HCT116 (cell line): ENCODE data around the gene PEX11A. TPM values are rescaled to one million over a fixed set of nuclear protein-coding genes. Genes with fewer than 3 reads are reported as not detected.

Experiments used
- ATAC-seq: fragments of 200-7000 bp; cut with Tn5 transposase; 2 replicates; pipeline ENCODE4 v1.9.1; 2020; ENCODE audit warnings: mild to moderate bottlenecking, moderate library complexity
- BruUV-seq: library from RNA; stranded (reverse); fragments of 400-500 nt; replicated peaks from 2 replicates; lab custom pipeline; 2021; lab: Mats Ljungman, UMichigan
- CTCF ChIA-PET: fragments of 300-600 bp; sonication (Branson Sonifier 250); formaldehyde crosslinking; loops from one replicate; lab custom pipeline; 2021; ENCODE audit warnings: antibody characterized with exemption; lab: Charles Lee
- POLR2A ChIA-PET: fragments of 300-600, 350-600 bp; sonication (Branson Sonifier 250); formaldehyde crosslinking; loops from one replicate; lab custom pipeline; 2021; ENCODE audit warnings: antibody characterized with exemption; lab: Charles Lee
- RAD21 ChIA-PET, 2 experiments: fragments of 300-600 bp; sonication (Branson Sonifier 250); formaldehyde crosslinking; loops; one replicate each; lab custom pipeline; 2023; ENCODE audit warnings: low total read pairs in 2 of 2; ENCODE audit not compliant: uncharacterized antibody in 2 of 2, unreplicated experiment in 2 of 2, low non-redundant PET in 1 of 2; lab: Charles Lee
- DNase-seq: peaks from one replicate; pipeline ENCODE4 v3.0.0-alpha.2; 2010; ENCODE audit warnings: low read depth, low spot score
- H2AFZ ChIP-seq: fragments of 200-600 bp; shearing (Covaris generic), sonication (generic); 2 replicates; pipeline ENCODE4 v1.6.1; 2017; ENCODE audit warnings: low read depth, mixed run types, mixed read lengths, antibody characterized with exemption, low read length; ENCODE audit not compliant: poor library complexity, severe bottlenecking
- H3K27ac ChIP-seq: 2 replicates; pipeline ENCODE4 v1.5.1; 2012; ENCODE audit warnings: low read depth, low read length
- H3K27me3 ChIP-seq: fragments of 200-600 bp; sonication (generic); 2 replicates; pipeline ENCODE4 v1.6.1; 2016; ENCODE audit warnings: mixed run types, low read length, mixed read lengths; ENCODE audit not compliant: insufficient read depth
- H3K36me3 ChIP-seq, 2 experiments: fragments of 200-500 bp in 1 of 2; fragments of 200-600 bp in 1 of 2; sonication (Bioruptor generic) in 1 of 2; sonication (generic) in 1 of 2; 2 replicates each; pipeline versions ENCODE4 v1.5.1 to v1.6.1; 2014 to 2016; ENCODE audit warnings: low read length in 2 of 2, inconsistent platforms in 1 of 2, mixed read lengths in 1 of 2, mixed run types in 1 of 2; ENCODE audit not compliant: insufficient read depth in 2 of 2, control insufficient read depth in 1 of 2
- H3K4me1 ChIP-seq, 2 experiments: fragments of 200-600 bp in 1 of 2; sonication (generic) in 1 of 2; 2 replicates each; pipeline versions ENCODE4 v1.5.1 to v1.6.1; 2012 to 2017; ENCODE audit warnings: low read length in 2 of 2, inconsistent platforms in 1 of 2, mild to moderate bottlenecking in 1 of 2, mixed read lengths in 1 of 2, mixed run types in 1 of 2, moderate library complexity in 1 of 2; ENCODE audit not compliant: insufficient read depth in 2 of 2, control insufficient read depth in 1 of 2
- H3K4me2 ChIP-seq: fragments of 200-600 bp; sonication (generic); 2 replicates; pipeline ENCODE4 v1.6.1; 2017; ENCODE audit warnings: mixed run types, low read length, mixed read lengths
- H3K4me3 ChIP-seq, 2 experiments: fragments of 200-600 bp in 1 of 2; sonication (generic) in 1 of 2; replicated peaks in 1 of 2; 2 replicates each; pipeline ENCODE4 v1.5.1; 2011 to 2016; ENCODE audit warnings: low read length in 2 of 2, control low read depth in 1 of 2, low read depth in 1 of 2, mild to moderate bottlenecking in 1 of 2, mixed read lengths in 1 of 2, mixed run types in 1 of 2
- H3K79me2 ChIP-seq: fragments of 200-600 bp; sonication (generic); 2 replicates; pipeline ENCODE4 v1.6.1; 2017; ENCODE audit warnings: mild to moderate bottlenecking, mixed run types, low read length, moderate library complexity, mixed read lengths; ENCODE audit not compliant: insufficient read depth
- H3K9ac ChIP-seq: fragments of 200-600 bp; sonication (generic); 2 replicates; pipeline ENCODE4 v1.6.1; 2016; ENCODE audit warnings: low read length, mixed read lengths
- H3K9me2 ChIP-seq: fragments of 200-600 bp; sonication (generic), shearing (Covaris generic); 2 replicates; pipeline ENCODE4 v1.6.1; 2017; ENCODE audit warnings: mixed run types, mild to moderate bottlenecking, moderate library complexity; ENCODE audit not compliant: insufficient read depth
- H3K9me3 ChIP-seq, 2 experiments: fragments of 200-500 bp in 1 of 2; fragments of 200-600 bp in 1 of 2; sonication (Bioruptor generic) in 1 of 2; sonication (generic) in 1 of 2; 2 replicates each; pipeline ENCODE4 v1.6.1; 2014 to 2017; ENCODE audit warnings: low read length in 2 of 2, mixed read lengths in 2 of 2, inconsistent platforms in 1 of 2, low read depth in 1 of 2, mild to moderate bottlenecking in 1 of 2, mixed run types in 1 of 2, moderate library complexity in 1 of 2; ENCODE audit not compliant: control insufficient read depth in 1 of 2, insufficient read depth in 1 of 2
- H4K20me1 ChIP-seq: fragments of 200-600 bp; sonication (generic), shearing (Covaris generic); 2 replicates; pipeline ENCODE4 v1.6.1; 2017; ENCODE audit warnings: mixed run types, mild to moderate bottlenecking, moderate library complexity; ENCODE audit not compliant: insufficient read depth
- ELF1 ChIP-seq: IDR thresholded peaks from 2 replicates; pipeline ENCODE4 v1.6.1; 2012; ENCODE audit warnings: low read depth, borderline replicate concordance
- FOSL1 ChIP-seq: IDR thresholded peaks from 2 replicates; pipeline ENCODE4 v1.6.1; 2012; ENCODE audit warnings: low read depth
- POLR2A ChIP-seq: IDR thresholded peaks from 2 replicates; pipeline ENCODE4 v1.7.0; 2011; ENCODE audit warnings: borderline replicate concordance; ENCODE audit not compliant: insufficient read depth, insufficient read length; ENCODE audit errors: extremely low read depth
- RAD21 ChIP-seq: IDR thresholded peaks from 2 replicates; pipeline ENCODE4 v1.6.1; 2012; ENCODE audit warnings: low read depth, mild to moderate bottlenecking
- intact Hi-C: fragments of 100-400 bp; cut with micrococcal nuclease; formaldehyde crosslinking; loops from 2 replicates; pipeline ENCODE4 v1.10.0; 2022
- total RNA-seq: library from RNA; stranded (reverse); gene quantifications from one replicate; pipeline ENCODE4 v1.2.1, GENCODE V29; 2021; ENCODE audit not compliant: unreplicated experiment
- TF ChIP-seq, protein P1 (sequence below): IDR thresholded peaks from 2 replicates; pipeline ENCODE4 v1.6.1; 2011; ENCODE audit warnings: mild to moderate bottlenecking, low read length, moderate library complexity; ENCODE audit not compliant: insufficient replicate concordance; ENCODE audit errors: extremely low read depth
- TF ChIP-seq, protein P2 (sequence below): IDR thresholded peaks from 2 replicates; pipeline ENCODE4 v1.6.1; 2012

Gene PEX11A
- total RNA-seq, 1 experiment from 2014 or later: 7.1 TPM

DNA sequence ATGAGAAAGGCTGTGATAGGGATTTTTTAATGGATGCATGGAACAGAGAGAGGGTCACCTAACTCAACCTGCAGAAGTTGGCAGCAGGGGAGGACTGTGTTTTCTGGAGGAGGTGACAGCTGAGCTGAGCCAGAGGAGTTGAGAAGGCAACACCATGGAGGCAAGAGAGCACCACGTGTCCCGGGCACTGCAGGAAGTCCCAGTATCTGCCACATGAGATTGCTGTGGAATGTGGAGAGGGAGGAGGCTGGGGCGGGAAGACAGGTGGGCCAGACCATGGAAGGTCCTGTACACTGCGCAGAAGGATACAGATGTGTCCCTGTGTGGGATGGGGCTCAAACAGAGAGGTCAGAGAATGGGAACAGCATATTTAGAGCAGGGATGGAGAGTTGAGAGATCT is 45.2 kb upstream of the PEX11A start:
- TF ChIP-seq POLR2A (no peak), FOSL1 (no peak), RAD21 (no peak), ELF1 (no peak)
- TF ChIP-seq, protein P1, sequence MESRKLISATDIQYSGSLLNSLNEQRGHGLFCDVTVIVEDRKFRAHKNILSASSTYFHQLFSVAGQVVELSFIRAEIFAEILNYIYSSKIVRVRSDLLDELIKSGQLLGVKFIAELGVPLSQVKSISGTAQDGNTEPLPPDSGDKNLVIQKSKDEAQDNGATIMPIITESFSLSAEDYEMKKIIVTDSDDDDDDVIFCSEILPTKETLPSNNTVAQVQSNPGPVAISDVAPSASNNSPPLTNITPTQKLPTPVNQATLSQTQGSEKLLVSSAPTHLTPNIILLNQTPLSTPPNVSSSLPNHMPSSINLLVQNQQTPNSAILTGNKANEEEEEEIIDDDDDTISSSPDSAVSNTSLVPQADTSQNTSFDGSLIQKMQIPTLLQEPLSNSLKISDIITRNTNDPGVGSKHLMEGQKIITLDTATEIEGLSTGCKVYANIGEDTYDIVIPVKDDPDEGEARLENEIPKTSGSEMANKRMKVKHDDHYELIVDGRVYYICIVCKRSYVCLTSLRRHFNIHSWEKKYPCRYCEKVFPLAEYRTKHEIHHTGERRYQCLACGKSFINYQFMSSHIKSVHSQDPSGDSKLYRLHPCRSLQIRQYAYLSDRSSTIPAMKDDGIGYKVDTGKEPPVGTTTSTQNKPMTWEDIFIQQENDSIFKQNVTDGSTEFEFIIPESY: no peak
- TF ChIP-seq, protein P2, sequence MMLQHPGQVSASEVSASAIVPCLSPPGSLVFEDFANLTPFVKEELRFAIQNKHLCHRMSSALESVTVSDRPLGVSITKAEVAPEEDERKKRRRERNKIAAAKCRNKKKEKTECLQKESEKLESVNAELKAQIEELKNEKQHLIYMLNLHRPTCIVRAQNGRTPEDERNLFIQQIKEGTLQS: no peak
- intact Hi-C loops: no loop called here
- Histone ChIP-seq H3K36me3 (no peaks in the 10 kb centered on the region), H3K4me3 (no peak overlapping the region), H3K4me2 (no peak overlapping the region), H3K27ac (no peak overlapping the region), H3K9ac (no peak overlapping the region), H3K79me2 (no peaks in the 10 kb centered on the region), H3K27me3 (no peaks in the 10 kb centered on the region), H3K9me2 (no peaks in the 10 kb centered on the region), H4K20me1 (no peaks in the 10 kb centered on the region), H3K4me1 (0 out of 4 replicates have a peak, but pooled peaks cover 0 to 5% of the 10 kb centered on the region in 2 experiments), H2AFZ (no peak overlapping the region), H3K9me3 (no peaks in the 10 kb centered on the region)
- no peak for ATAC-seq
- ChIA-PET CTCF (interaction anchor here (0.6 kb wide), 1 partner anchor 542 kb away, joined by 3 read pairs; no protein-coding TSS in a partner anchor), RAD21 (no interaction called here), POLR2A (no interaction called here)
- no TSS peak for BruUV-seq
- DNase-seq: no peak

DNA sequence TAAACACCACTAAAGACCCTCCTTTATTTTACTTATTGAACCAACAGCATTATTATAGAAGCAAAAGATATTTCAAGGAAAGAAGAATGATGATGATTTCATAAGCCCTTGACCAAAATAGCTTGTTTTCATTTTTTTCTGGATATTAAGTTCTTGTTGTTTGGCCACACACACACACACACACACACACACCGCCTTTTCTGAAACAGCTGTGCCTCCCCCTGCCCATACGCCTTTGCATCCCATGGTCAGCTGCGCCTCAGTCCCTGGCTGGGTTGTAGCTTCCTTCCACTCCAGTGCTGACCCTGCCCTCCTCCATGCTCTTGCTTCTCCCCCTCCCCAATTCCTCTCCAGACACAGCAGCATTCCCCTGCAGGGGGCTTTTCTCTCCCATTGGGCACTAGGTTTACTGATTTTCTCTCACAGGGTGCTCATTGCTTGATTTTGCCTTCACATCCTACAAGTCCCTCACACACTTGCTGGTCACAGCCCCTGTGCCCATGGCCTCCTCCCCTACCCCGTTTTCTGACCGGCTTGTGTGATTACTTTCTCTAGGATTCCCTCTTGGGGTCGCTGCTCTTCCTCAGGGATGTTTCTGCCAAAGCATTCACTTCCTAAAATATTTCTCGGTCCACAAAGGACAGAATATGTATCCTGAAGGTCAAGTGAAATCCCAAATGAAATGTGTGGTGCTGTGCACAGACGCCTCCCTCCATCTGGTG is 42.1 kb upstream of the PEX11A start:
- no peaks in the 10 kb centered on the region for H3K4me1 ChIP-seq
- H3K4me3 ChIP-seq: no peak overlapping the region
- no peak for DNase-seq
- no peak for TF ChIP-seq ELF1
- H3K79me2 ChIP-seq: no peaks in the 10 kb centered on the region
- RAD21 ChIA-PET: no interaction called here
- CTCF ChIA-PET: interaction anchor here (1.0 to 1.8 kb wide), 2 partner anchors 8 to 29 kb away, joined by 3 to 10 read pairs; no protein-coding TSS in a partner anchor
- H3K9me2 ChIP-seq: no peaks in the 10 kb centered on the region
- H2AFZ ChIP-seq: no peak overlapping the region
- H3K9ac ChIP-seq: no peak overlapping the region
- ATAC-seq: no peak
- POLR2A ChIA-PET: no interaction called here
- no peaks in the 10 kb centered on the region for H4K20me1 ChIP-seq
- intact Hi-C loops: no loop called here
- no peaks in the 10 kb centered on the region for H3K27me3 ChIP-seq
- H3K9me3 ChIP-seq: no peaks in the 10 kb centered on the region
- H3K4me2 ChIP-seq: no peak overlapping the region
- H3K36me3 ChIP-seq: no peaks in the 10 kb centered on the region
- BruUV-seq: no TSS peak
- no peak overlapping the region for H3K27ac ChIP-seq
